H54 (cell line): Measurements from ENCODE around the gene PKP3.
A peak's percentile ranks its signal among the peaks of the same experiment; 100 is the strongest.

ENCODE experiments used
- DNase-seq: peaks from one replicate; pipeline ENCODE4 v3.0.0; 2011; ENCODE audit warnings: low spot score, mixed read lengths; ENCODE audit not compliant: insufficient read length
- FAIRE-seq: peaks from 3 replicates; lab custom pipeline; 2011; peaks lifted over from hg19 to GRCh38; lab: Jason Lieb, UNC
- POLR2A ChIP-seq: IDR thresholded peaks from 2 replicates; pipeline ENCODE4 v1.6.1; 2011; ENCODE audit warnings: low read depth, mild to moderate bottlenecking, low read length

PKP3 gene

DNA sequence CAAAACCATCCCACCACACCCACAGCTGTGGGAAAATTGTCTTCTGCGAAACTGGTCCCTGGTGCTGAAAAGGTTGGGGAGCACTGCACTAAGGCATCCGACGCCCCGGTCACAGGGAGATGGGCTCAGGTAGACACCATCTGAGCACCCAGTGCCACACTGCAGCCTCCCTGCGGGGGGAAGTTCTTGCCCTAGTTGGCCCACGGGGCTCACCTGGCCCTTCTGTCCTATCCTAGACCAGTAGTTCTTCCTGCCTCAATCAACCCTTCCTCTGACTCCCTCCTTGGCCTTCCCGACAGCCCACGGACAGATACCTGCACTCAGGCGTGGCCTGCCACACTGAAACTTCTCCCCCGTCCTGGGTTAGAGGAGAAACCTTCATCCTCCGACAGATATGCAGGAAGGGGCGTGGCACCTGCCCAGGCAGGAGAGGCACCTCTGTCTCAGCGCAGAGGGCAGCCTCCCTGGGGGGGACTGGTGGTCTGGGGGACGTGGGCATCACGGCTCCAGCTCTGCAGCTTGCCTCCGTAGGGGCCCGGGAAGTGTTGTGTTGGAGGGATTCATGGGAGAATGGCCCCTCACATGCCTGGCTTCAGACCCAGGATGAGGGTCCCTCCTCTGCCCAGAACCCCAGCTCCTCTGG lies 43.3 kb downstream of the PKP3 start:
- TF ChIP-seq POLR2A: no peak

DNA sequence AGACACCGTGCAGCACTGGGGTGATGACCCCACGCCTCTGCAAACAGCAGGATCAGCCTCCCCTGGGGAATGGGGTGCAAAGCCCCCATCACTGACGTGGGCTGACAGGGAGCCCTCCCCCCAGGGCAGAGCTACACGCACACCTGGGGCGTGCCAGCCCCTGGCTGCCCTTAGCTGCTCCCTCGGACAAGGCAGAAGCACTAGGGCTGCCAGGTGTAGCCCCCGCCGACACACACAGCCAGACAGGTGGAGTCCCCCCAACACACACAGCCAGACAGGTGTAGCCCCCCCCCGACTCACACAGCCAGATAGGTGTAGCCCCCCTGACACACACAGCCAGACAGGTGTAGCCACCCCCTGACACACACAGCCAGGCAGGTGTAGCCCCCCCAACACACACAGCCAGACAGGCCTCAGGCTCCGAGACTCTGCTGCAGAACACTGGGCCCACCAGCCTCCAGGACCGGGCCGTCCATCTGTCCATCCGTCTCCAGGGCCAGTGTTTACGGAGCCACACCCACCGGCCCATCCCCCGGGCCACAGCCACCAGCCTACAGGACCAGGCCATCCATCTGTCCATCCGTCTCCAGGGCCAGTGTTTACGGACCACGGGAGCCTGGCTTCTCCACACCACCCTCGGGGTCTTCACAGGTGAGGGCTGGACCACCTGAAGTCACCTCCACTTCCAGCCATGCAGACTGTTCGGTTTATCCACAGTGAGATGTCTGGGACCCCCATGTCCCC lies 44.3 kb downstream of the PKP3 start:
- no peak for FAIRE-seq
- TF ChIP-seq POLR2A: no peak
- DNase-seq: no peak

More for the DNA sequence above, 43.3 kb downstream of the PKP3 start:
- DNase-seq (no peak), FAIRE-seq (no peak)

DNA sequence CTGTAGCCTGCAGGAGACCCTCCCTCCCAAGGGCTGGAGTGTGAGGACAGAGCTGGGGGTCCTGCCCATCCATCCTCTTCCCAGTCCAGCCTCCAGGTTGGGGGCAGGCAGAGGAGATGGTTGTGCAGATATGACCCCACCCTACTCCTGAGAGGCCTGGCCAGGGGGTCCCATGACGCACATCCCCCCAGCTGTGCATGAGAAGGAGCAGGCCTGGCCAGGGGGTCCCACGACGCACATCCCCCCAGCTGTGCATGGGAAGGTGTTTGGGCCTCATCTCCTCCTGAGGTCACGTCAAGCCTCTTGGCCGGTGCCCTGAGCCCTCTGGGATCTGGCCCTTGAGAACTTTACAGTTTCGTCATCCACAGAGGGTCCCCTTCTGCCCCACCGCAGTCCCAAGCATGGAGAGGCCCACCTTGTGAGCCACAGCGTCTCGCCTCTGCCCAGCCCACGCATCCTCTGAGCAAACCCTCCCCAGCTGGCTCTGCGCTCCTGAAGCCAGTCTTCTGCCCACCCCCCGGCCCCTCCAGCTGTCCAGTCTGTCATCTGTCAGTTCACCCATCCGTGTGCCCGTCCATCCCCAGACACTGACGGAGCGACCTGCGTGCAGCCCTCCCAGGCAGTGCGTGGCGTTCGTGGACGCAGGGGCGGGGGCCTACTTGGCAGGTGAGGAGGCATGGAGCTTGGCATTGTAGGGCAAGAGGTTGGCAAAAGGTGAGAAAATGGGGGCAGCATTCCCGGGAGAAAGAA lies 45.5 kb downstream of the PKP3 start:
- TF ChIP-seq POLR2A: no peak
- FAIRE-seq (no peak), DNase-seq (no peak)

DNA sequence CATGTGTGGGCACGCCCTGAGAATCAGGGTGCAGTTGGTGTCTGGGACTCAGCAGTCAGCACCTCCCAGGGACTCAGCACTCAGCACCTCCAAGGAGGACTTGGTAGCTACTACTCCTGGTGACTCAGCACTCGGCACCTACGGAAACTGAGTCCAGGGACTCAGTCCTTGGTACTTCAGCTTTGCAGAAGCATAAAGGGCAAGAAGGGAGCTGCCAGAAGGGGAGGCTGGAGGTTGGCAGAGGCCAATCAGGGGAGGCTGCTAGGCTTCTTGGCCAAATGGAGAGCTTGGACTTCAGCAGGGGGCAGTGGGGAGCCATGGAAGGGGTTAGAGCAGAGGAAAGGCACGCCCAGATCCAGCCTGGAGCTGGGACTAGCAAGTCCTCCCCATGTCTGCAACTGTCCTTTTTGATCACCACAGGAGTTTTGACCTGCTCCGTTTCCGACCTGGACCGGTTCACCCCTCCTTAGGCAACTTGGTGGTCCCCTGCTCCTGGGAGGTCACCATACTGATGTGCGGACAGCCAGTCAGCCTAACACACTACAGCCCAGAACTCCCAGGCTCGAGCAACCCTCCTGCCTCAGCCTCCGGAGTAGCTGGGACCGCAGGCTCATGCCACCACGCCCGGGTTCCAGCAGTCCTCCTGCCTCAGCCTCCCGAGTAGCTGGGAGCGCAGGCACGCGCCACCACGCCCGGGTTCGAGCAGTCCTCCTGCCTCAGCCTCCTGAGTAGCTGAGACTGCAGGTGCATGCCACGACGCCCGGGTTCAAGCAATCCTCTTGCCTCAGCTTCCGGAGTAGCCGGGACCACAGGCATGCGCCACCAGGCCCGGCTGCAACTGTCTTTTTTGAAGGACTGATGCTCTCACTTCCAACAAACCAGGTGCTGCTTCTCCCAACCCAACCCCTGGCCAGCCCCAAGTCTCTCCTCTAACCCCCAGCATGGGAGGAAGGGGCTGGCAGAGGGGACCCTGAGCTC lies 46.3 kb downstream of the PKP3 start:
- FAIRE-seq (no peak), DNase-seq (no peak)
- no peak for TF ChIP-seq POLR2A

DNA sequence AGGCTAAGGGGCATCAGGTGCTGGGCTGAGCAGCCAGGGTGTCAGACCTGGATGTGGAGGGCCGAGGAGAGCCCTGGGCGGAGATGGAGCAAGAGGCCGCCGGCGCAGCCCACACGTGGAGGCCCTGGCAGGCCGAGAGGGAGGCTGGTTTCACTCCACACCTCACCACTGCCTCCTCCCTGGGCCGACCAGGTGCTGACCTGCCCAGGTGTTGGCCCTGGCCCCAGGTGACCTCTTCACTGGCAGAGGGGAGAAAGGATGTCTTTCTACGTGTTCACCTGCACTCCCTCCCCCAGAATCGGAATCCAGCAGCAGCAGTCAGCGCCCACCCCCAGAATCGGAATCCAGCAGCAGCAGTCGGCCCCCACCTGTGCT lies 47.0 kb downstream of the PKP3 start:
- no peak for TF ChIP-seq POLR2A
- FAIRE-seq (no peak), DNase-seq (no peak)

DNA sequence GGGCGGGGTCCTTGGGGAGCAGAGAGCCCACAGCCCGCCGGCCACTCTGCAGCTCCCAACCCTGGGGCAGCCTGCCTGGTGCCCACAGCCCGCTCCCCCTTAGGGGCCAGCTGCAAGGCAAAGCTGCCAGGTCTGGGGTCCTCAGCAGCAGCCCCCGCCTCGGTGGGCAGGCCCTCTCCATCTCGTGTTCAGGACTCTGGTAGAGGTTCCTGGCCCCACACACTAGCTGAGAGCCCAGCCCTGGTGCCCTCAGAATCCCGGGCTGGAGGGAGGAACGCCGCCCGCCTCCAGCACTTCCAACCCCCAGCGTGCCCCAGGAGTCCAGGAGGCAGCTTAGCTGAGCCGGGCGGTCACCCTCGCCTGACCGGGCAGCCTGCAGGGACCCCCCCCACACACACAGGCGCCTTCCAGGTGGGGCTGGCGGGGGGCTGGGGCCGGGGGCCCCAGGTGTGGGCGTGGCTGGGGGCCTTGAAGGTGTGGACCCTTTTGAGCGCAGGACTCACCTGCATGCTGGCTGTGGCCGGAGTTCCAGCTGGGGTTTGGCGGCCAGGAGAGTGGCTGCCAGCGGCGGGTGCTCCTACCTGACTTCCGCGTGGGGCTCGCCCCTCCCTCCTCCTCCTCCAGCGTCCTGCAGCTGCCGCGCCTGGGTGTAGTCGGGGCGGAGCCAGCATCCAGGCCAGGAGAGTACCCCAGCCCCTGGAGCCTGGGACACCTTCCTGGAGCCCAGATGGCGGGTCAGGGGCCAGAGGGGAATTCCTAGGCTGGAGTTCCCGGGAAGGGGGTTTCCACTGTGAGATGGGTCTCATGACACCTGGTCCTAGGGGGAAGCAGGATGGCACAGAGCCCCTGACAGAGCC lies 47.6 kb downstream of the PKP3 start, which contains the start of gene ANO9:
Gene ANO9 (minus strand): TSS at position 594 of the 857 bp plus-strand sequence. CDS start 85 bp downstream, at position 509.
- no peak for TF ChIP-seq POLR2A
- DNase-seq (no peak), FAIRE-seq (no peak)

DNA sequence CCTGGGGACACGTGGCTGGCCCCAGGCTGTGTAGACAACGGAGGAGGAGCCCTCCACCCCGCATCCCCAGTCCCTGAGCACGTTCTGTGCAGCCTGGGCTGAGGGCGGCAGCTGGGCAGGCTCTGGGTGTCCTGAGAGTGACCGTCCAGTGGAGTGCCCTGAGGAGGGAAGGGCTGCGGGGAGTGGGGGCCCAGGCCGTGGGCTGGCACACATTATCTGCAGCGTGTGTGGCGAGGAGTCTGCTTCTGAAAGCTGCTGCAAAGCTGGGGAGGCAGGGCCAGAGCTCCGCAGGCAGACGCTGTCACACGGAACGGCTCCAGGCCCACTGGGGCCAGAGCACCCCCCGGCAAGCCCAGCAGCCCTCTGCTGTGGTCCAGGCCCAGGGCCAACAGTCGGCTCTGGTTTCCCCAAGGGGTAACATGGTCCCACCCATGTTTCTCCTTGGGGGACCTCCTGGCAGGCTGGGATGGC lies 48.6 kb downstream of the PKP3 start:
- DNase-seq (no peak), FAIRE-seq (no peak)
- no peak for TF ChIP-seq POLR2A

DNA sequence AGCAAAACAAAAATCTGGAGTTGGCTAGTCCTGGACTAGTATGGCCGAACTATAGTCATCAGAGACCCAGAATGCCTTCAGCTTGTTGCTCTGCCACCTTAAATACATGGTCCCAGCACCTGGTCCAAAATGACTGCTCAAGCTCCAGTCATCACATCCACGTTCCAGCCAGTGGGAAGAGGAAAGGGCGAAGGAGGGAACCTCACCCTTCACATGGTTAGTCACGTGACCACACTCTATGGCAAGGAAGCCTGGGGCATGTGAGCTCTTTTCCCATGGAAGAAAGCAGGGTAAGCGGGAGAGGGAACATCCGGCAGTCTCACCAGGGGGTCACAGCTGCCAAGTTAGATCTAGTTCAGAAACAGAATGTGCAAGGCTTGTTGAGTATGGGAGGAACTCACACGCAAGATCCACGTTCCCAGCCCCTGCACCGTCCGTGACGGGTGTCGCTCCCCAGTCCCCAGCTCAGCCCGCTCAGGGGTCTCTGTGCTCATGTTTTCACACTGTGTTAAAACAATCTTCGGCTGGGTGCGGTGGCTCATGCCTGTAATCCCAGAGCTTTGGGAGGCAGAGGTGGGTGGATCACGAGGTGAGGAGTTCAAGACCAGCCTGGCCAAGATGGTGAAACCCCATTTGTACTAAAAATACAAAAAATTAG lies 49.7 kb downstream of the PKP3 start:
- no peak for FAIRE-seq

DNA sequence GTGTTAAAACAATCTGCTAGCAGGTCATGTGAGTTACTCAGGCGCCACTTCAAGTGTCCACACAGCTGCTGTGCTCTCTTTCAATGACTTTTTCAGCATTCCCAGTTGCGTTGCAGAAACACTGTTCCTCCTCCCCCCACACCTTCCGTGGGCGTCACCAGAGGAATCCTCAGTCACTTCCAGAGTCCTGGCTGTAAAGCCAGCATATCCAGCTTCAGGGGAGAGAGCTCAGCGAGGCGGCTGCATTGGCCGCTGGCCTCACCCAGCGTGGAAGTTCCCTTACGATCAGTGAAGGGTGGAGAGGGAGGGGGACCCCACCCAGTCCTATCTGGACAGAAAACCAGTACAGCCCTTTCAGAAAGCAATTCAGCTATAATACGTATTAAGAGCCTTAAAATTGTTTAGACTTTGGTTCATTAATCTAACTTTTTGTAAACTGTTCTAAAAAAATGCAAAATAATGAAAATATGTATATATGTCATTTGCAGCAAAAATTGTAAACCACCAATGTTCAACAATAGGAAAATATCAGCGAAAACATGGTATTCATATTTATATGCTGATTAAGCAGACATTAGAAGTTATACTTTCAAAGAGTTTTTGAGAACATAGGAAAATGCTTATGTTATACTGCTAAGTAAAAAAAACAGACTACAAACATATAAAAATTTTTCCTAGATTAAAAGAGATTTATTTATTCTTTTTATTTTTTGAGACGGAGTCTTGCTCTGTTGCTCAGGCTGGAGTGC lies 50.6 kb downstream of the PKP3 start:
- FAIRE-seq (no peak), DNase-seq (peak; percentile 67)
- no peak for TF ChIP-seq POLR2A

More for the DNA sequence above, 49.7 kb downstream of the PKP3 start:
- TF ChIP-seq POLR2A: no peak
- no peak for DNase-seq

DNA sequence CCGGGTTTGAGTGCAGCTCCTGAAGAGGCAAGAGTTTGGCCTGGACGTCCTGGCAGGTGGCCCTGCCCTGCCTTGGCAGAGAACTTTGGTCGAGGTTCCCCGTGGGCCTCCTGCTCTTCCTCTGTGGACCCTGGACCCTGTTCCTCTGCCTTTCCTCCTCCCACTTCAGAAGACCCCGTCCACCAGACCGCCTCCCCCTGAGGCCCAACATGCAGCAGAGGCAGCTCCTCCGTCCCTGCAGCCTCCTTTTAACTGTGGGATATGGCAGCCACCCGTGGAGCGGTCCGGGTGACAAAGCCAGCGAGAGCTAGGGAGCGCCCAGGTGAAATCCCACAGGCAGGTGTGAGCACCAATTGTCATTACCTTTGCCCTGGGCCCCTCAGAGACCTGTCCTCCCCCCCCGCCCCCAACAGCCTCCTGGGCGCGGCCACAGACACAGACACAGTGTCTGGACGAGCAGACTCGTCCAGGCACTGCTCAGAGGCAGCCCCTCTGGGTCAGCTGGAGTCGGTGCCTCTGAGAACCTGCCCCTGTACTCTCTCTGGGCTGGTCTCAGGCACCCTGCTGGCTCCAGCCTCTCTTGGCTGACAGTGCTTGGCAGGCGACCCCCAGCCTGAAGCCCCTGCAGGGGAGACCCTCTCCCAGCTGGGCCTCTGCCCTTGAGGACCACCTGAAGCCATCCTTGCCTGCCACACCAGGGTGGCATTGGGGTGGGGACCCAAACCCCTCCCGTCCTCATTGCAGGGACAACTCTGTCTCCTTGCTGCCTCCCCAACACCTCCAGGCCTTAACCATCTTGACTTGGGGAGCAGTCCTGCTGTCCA lies 52.0 kb downstream of the PKP3 start:
- FAIRE-seq: no peak
- DNase-seq: no peak
- no peak for TF ChIP-seq POLR2A

DNA sequence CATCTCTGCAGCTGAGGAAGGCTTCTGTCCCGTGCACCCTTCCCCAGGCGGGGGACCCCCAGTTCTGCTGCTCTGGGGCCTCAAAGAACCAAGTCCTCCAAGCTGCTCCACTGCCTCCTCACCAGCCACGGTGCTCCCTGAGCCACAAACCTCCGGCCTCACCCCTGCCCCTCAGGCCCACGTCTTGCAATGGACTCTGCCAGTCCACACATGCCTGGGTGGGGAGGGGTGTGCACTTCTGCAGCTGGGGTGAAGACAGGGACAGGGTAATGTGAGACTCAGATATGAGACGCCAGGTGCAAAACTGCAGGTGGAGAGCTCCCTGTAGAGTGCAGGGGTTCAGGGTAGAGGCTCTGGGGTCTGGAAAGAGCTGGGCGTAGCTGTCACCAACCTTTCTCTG lies 52.9 kb downstream of the PKP3 start:
- FAIRE-seq (no peak), DNase-seq (no peak)
- TF ChIP-seq POLR2A: no peak
